SK-N-SH (cell line): ENCODE results near the gene ST6GALNAC1. TPM values are rescaled to one million over a fixed set of nuclear protein-coding genes. Genes with fewer than 3 reads are reported as not detected.

Experiments
- CTCF ChIA-PET: fragments of 300-600, 350-600 bp; formaldehyde crosslinking; extraction: SDS; loops from one replicate; lab custom pipeline; 2021; lab: Yijun Ruan, JAX
- POLR2A ChIA-PET: fragments of 350-600 bp; sonication (Branson Sonifier 250); formaldehyde crosslinking; extraction: SDS; loops from one replicate; lab custom pipeline; 2020; ENCODE audit warnings: antibody characterized with exemption, inconsistent platforms; lab: Yijun Ruan, JAX
- DNase-seq: peaks from one replicate; pipeline ENCODE4 v3.0.0; 2012
- H2AFZ ChIP-seq: fragments of 200-600 bp; sonication (generic); 2 replicates; pipeline ENCODE4 v1.8.1; 2016; ENCODE audit warnings: antibody characterized with exemption, mild to moderate bottlenecking, low read depth
- H3F3A ChIP-seq: fragments of 200-600 bp; sonication (generic); replicated peaks from 2 replicates; pipeline ENCODE3; 2016; ENCODE audit warnings: antibody characterized with exemption, mild to moderate bottlenecking; ENCODE audit not compliant: insufficient read depth
- H3K27ac ChIP-seq, 2 experiments: fragments of 200-500 bp in 1 of 2; fragments of 200-600 bp in 1 of 2; sonication (Bioruptor generic) in 1 of 2; sonication (generic), shearing (Covaris generic) in 1 of 2; 2 replicates each; pipeline versions ENCODE4 v1.5.1 to v1.6.1; 2014 to 2016; ENCODE audit warnings: low read depth in 2 of 2, inconsistent platforms in 1 of 2, low read length in 1 of 2, mild to moderate bottlenecking in 1 of 2, mixed read lengths in 1 of 2
- H3K27me3 ChIP-seq: fragments of 200-600 bp; sonication (generic), shearing (Covaris generic); 2 replicates; pipeline ENCODE4 v1.6.1; 2016; ENCODE audit warnings: mixed run types; ENCODE audit not compliant: insufficient read depth
- H3K36me3 ChIP-seq, 2 experiments: fragments of 200-500 bp in 1 of 2; fragments of 200-600 bp in 1 of 2; sonication (Bioruptor generic) in 1 of 2; sonication (generic) in 1 of 2; replicated peaks in 1 of 2; 2 replicates each; pipeline versions ENCODE3 to v1.5.1; 2014 to 2016; ENCODE audit warnings: low read length in 1 of 2, mild to moderate bottlenecking in 1 of 2; ENCODE audit not compliant: insufficient read depth in 2 of 2, control insufficient read depth in 1 of 2
- H3K4me1 ChIP-seq, 2 experiments: fragments of 200-500 bp in 1 of 2; fragments of 200-600 bp in 1 of 2; sonication (Bioruptor generic) in 1 of 2; sonication (generic), shearing (Covaris generic) in 1 of 2; 2 replicates each; pipeline versions ENCODE4 v1.5.1 to v1.6.1; 2014 to 2016; ENCODE audit warnings: low read depth in 1 of 2, low read length in 1 of 2, mixed run types in 1 of 2; ENCODE audit not compliant: insufficient read depth in 2 of 2, control insufficient read depth in 1 of 2
- H3K4me2 ChIP-seq: fragments of 200-600 bp; sonication (generic), shearing (Covaris generic); 2 replicates; pipeline ENCODE4 v1.6.1; 2017; ENCODE audit warnings: mixed run types
- H3K4me3 ChIP-seq, 2 experiments: fragments of 200-500 bp in 1 of 2; fragments of 200-600 bp in 1 of 2; sonication (Bioruptor generic) in 1 of 2; sonication (generic), shearing (Covaris generic) in 1 of 2; 2 replicates each; pipeline versions ENCODE4 v1.5.1 to v1.8.1; 2014 to 2016; ENCODE audit warnings: low read depth in 2 of 2, inconsistent platforms in 1 of 2, low read length in 1 of 2, mild to moderate bottlenecking in 1 of 2, mixed read lengths in 1 of 2, moderate library complexity in 1 of 2
- H3K79me2 ChIP-seq: fragments of 200-600 bp; sonication (generic); 2 replicates; pipeline ENCODE4 v1.8.1; 2017; ENCODE audit warnings: mild to moderate bottlenecking; ENCODE audit not compliant: insufficient read depth
- H3K9ac ChIP-seq: fragments of 200-600 bp; sonication (generic); 2 replicates; pipeline ENCODE4 v1.6.1; 2017; ENCODE audit warnings: mixed run types
- H3K9me2 ChIP-seq: fragments of 200-600 bp; sonication (generic); 2 replicates; pipeline ENCODE4 v1.6.1; 2017; ENCODE audit warnings: mixed run types
- H3K9me3 ChIP-seq: fragments of 200-600 bp; sonication (generic); 2 replicates; pipeline ENCODE4 v1.6.1; 2017; ENCODE audit warnings: mixed run types, mild to moderate bottlenecking, moderate library complexity
- H4K20me1 ChIP-seq: fragments of 200-600 bp; sonication (generic); 2 replicates; pipeline ENCODE4 v1.6.1; 2017; ENCODE audit warnings: mild to moderate bottlenecking, mixed run types; ENCODE audit not compliant: insufficient read depth
- EZH2phosphoT487 ChIP-seq: fragments of 200-600 bp; sonication (generic); IDR thresholded peaks from 2 replicates; pipeline ENCODE4 v1.6.1; 2017; ENCODE audit warnings: low read depth, mixed run types, mild to moderate bottlenecking, antibody characterized with exemption, moderate library complexity, borderline replicate concordance
- GABPA ChIP-seq: IDR thresholded peaks from 2 replicates; pipeline ENCODE4 v1.4.0; 2012; ENCODE audit warnings: low read depth, mild to moderate bottlenecking
- JUND ChIP-seq: IDR thresholded peaks from 2 replicates; pipeline ENCODE4 v1.4.0; 2012
- MAX ChIP-seq: IDR thresholded peaks from 2 replicates; pipeline ENCODE4 v1.4.0; 2012; ENCODE audit warnings: low read depth
- MEF2A ChIP-seq: IDR thresholded peaks from 2 replicates; pipeline ENCODE4 v1.4.0; 2012; ENCODE audit warnings: low read depth, borderline replicate concordance
- NRF1 ChIP-seq: IDR thresholded peaks from 2 replicates; pipeline ENCODE4 v1.6.1; 2012; ENCODE audit warnings: low read depth, mild to moderate bottlenecking, low read length
- RAD21 ChIP-seq: IDR thresholded peaks from 2 replicates; pipeline ENCODE4 v1.6.1; 2012; ENCODE audit warnings: mild to moderate bottlenecking, low read length
- RFX5 ChIP-seq: IDR thresholded peaks from 2 replicates; pipeline ENCODE4 v1.6.1; 2012; ENCODE audit warnings: mild to moderate bottlenecking, improper control_type of control experiment, low read length
- SIN3A ChIP-seq: IDR thresholded peaks from 2 replicates; pipeline ENCODE4 v1.6.1; 2012; ENCODE audit warnings: low read depth, mild to moderate bottlenecking, low read length, moderate library complexity, borderline replicate concordance
- SMC3 ChIP-seq: IDR thresholded peaks from 2 replicates; pipeline ENCODE4 v1.6.1; 2012; ENCODE audit warnings: low read depth, low read length, improper control_type of control experiment
- TAF1 ChIP-seq: IDR thresholded peaks from 2 replicates; pipeline ENCODE4 v1.6.1; 2012; ENCODE audit warnings: low read depth, mild to moderate bottlenecking, low read length, moderate library complexity, borderline replicate concordance
- TCF12 ChIP-seq: IDR thresholded peaks from 2 replicates; pipeline ENCODE4 v1.4.0; 2012
- TEAD4 ChIP-seq: IDR thresholded peaks from 2 replicates; pipeline ENCODE4 v1.4.0; 2012; ENCODE audit warnings: mild to moderate bottlenecking, borderline replicate concordance; ENCODE audit not compliant: insufficient read depth
- USF1 ChIP-seq: IDR thresholded peaks from 2 replicates; pipeline ENCODE4 v1.4.0; 2012; ENCODE audit warnings: low read depth, borderline replicate concordance
- ZBTB33 ChIP-seq: IDR thresholded peaks from 2 replicates; pipeline ENCODE4 v1.4.0; 2012; ENCODE audit warnings: low read depth, borderline replicate concordance
- WGBS: methylation state at CpG from one replicate; pipeline ENCODE4 v1.1.6; 2017; ENCODE audit warnings: low lambda C conversion rate; 5-methylcytosine and 5-hydroxymethylcytosine counted together
- polyA plus RNA-seq, 3 experiments: library from polyadenylated mRNA; depleted of rRNA; stranded (reverse); fragments of >200 nt; gene quantifications; 2 replicates each; pipeline ENCODE4 v1.2.3, GENCODE V29; 2012
- TF ChIP-seq, protein P1 (sequence below): IDR thresholded peaks from 2 replicates; pipeline ENCODE4 v1.6.1; 2012; ENCODE audit warnings: mild to moderate bottlenecking, low read depth, low read length, moderate library complexity
- TF ChIP-seq, protein P2 (sequence below): fragments of 150-350 bp; IDR thresholded peaks from 2 replicates; pipeline ENCODE4 v1.6.1; 2016; ENCODE audit warnings: mild to moderate bottlenecking, low read depth, low read length

Gene ST6GALNAC1
- polyA plus RNA-seq, 1 of the 3 experiments (the other 2 are of a cell fraction) = not detected

GRCh38 chr17:76675648-76676047 is 32.1 kb upstream of the ST6GALNAC1 start:
- no peak for DNase-seq
- Histone ChIP-seq H3K27me3 (no peaks in the 10 kb centered on the region), H3K9ac (no peak overlapping the region), H3F3A (peaks cover 12% of the 10 kb centered on the region), H3K4me3 (no peak overlapping the region), H3K9me3 (no peaks in the 10 kb centered on the region), H4K20me1 (no peaks in the 10 kb centered on the region), H3K79me2 (no peaks in the 10 kb centered on the region), H3K36me3 (peaks cover 15 to 21% of the 10 kb centered on the region in 2 experiments), H3K9me2 (no peaks in the 10 kb centered on the region), H3K27ac (no peak overlapping the region), H3K4me2 (no peak overlapping the region), H2AFZ (no peak overlapping the region), H3K4me1 (peaks cover 0 to 33% of the 10 kb centered on the region in 2 experiments; a peak in 2 of 4 replicates)
- CTCF ChIA-PET = interaction anchor here (0.9 to 2.0 kb wide), 6 partner anchors 21 to 152 kb away, joined by 3 to 12 read pairs (median 4); no protein-coding TSS in a partner anchor
- 92% methylated on average over 6 of the region's 6 CpGs for WGBS
- TF ChIP-seq TEAD4 (no peak), TCF12 (no peak), USF1 (no peak), MEF2A (no peak), RAD21 (no peak), SIN3A (no peak), EZH2phosphoT487 (no peak), ZBTB33 (no peak), JUND (no peak), SMC3 (no peak), TAF1 (no peak), RFX5 (no peak), MAX (no peak), GABPA (no peak), NRF1 (no peak)
- TF ChIP-seq, protein P1, sequence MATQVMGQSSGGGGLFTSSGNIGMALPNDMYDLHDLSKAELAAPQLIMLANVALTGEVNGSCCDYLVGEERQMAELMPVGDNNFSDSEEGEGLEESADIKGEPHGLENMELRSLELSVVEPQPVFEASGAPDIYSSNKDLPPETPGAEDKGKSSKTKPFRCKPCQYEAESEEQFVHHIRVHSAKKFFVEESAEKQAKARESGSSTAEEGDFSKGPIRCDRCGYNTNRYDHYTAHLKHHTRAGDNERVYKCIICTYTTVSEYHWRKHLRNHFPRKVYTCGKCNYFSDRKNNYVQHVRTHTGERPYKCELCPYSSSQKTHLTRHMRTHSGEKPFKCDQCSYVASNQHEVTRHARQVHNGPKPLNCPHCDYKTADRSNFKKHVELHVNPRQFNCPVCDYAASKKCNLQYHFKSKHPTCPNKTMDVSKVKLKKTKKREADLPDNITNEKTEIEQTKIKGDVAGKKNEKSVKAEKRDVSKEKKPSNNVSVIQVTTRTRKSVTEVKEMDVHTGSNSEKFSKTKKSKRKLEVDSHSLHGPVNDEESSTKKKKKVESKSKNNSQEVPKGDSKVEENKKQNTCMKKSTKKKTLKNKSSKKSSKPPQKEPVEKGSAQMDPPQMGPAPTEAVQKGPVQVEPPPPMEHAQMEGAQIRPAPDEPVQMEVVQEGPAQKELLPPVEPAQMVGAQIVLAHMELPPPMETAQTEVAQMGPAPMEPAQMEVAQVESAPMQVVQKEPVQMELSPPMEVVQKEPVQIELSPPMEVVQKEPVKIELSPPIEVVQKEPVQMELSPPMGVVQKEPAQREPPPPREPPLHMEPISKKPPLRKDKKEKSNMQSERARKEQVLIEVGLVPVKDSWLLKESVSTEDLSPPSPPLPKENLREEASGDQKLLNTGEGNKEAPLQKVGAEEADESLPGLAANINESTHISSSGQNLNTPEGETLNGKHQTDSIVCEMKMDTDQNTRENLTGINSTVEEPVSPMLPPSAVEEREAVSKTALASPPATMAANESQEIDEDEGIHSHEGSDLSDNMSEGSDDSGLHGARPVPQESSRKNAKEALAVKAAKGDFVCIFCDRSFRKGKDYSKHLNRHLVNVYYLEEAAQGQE = no peak
- TF ChIP-seq, protein P2, sequence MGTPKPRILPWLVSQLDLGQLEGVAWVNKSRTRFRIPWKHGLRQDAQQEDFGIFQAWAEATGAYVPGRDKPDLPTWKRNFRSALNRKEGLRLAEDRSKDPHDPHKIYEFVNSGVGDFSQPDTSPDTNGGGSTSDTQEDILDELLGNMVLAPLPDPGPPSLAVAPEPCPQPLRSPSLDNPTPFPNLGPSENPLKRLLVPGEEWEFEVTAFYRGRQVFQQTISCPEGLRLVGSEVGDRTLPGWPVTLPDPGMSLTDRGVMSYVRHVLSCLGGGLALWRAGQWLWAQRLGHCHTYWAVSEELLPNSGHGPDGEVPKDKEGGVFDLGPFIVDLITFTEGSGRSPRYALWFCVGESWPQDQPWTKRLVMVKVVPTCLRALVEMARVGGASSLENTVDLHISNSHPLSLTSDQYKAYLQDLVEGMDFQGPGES = no peak
- POLR2A ChIA-PET = no interaction called here
